ENCODE data around the gene DNAH8.

The DNAH8 gene

DNA sequence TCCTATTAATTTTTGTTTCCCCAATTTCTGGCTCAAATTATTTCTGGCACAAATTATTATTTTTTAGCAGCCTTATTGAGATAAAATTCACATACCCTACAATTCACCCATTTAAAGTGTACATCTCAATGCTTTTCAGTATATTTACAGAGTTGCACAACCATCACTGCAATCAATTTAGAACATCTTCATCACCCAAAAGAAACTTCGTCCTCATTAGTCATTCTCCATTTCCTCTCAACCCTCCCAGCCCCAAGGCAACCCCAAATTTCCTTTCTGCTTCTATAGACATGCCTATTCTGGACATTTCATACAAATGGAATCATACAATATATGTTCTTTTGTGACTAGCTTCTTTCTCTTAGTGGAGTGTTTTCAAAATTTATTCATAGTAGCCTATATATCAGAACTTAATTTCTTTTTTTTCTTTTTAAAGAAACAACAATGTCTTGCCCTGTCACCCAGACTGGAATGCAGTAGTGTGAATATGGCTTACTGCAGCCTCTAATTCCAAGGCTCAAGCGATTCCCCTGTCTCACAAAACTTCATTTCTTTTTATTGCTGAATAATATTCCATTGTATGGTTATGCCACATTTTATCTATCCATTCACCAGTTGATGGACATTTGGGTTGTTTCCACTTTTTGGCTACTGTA lies 84.5 kb downstream of the DNAH8 start:
- FAIRE-seq: no peak

DNA sequence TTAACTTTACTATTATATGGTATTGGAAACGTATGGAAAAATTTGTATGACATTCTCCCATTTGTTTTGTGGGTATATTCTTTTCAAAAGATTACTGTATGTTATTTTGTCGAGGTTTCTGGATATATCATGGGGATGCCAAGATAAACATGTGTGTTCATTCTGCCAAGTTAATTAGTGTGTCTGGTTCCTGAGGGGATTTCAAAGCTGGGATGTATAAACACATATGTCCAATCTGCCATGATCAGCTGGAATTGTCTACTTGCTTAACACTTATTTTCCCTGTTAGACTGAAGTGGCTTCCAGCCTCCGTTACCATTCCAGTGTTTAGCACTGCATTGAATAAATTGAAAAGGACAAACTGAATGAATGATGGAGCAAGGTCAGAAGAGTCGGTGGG lies 86.2 kb downstream of the DNAH8 start:
- FAIRE-seq: no peak

DNA sequence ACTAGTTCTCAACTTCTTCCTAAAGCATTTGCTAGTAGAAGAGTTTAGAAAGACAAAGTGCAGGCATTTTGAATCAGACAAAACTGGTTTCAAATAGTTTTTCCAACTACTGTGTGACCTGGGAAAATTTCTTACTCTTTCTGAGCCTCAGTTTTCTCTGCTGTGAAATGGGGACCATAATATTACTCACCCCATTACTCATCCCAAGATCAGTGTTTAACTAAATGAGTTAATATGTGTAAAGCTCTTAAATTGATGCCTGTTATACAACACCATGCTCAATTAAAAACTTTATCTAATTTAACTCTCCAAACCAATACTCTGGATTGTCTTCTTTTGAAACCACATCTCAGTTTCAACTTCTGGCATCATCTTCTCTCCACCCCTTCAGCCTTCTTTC lies 87.4 kb downstream of the DNAH8 start:
- no peak for FAIRE-seq

DNA sequence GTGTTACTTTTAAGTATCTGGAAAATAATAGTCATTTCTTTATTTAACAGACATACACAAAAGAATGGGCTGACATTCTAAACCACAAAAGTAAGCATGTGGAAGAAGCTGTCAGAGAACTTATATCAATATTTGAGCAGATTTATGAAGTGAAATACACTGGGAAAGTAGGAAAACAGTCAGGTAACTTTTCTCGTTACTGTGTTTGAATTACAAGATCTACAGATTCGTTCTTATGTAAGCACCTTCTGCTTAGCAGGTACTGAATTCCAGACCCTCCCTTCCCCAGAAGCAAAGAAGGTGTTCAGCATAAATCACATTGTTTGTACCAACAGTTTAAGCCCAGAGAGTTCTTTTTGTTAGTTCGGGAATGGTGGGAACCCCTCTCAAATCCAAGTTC lies 88.0 kb downstream of the DNAH8 start:
- FAIRE-seq: no peak

DNA sequence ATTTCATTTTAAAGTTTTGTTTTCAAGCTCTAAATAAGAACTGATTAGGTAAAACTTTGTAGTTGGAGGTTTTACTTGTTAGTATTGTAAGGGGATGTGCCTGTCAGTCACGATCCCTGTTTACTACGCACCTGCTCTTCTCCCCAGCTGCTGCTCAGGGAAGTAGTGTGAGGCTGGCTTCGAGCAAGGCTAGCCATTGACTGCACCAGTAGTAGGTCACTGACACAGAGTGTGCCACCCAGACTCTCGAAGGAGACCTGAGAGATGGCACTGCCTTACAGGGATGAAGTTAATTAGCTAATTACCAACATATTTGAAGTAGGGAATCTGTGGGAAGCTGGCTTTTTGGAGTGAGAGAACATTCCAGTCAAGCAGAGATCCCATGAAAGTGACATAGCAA lies 89.2 kb downstream of the DNAH8 start:
- FAIRE-seq: no peak

DNA sequence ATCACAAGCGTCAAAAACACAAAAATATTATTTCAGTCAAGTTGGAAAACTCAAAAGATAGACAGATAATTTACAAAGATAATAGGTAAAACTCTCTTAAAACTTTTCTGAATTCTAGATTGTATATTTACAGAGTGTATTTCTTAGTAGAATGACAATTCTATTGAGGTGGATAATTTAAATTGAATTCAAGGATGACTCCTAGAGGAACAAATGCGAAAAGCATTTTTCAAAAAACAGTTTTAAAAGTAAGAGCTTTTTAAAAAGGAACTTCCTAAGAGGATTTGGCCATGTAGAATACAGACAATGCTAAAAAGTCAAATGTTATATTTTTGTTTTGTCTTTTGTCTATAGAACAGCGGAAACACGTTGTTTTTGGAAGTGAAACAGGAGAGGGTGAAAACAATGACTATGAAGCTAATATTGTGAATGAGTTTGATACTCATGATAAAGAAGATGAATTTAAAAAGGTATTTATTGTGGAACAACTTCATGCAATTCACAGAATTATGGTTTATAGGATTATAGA lies 90.1 kb downstream of the DNAH8 start:
- no peak for FAIRE-seq

DNA sequence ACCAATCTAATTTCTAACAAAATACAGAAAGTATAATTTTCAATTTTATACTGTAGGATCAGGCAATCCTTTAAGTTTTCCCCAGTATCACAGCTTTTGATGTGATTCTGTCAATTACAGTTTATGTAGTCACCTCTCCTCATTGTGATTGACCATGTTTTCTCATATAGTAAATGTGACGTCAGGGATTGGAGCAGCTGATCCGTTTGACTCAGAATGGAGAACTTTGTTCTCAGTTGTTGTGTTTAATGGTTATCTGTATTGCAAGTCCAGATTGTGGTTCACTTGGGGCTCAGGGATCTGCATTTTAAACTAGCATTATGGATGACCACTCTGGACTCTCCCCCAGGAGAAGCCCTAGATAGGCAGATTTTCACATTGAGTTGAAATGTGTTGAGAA lies 90.6 kb downstream of the DNAH8 start:
- no peak for FAIRE-seq

DNA sequence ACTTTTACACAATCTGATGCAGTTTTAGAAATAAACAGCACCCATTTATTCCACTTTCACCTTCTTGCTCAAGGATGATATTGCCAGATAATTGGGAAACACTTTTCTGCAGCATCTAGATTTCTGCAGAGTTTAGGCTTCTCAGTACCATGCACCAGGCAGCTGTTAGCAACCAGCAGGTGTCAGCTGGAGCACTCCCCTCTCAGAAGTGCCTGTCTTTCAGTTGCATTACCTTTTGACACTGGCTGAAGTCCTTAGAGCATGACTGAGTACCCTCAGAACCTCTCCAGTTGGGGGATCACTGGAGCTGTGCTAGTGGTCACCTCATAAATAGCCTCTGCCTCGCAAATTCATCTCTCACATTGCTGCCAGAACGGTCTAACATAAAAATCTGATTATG lies 91.2 kb downstream of the DNAH8 start:
- FAIRE-seq: no peak

DNA sequence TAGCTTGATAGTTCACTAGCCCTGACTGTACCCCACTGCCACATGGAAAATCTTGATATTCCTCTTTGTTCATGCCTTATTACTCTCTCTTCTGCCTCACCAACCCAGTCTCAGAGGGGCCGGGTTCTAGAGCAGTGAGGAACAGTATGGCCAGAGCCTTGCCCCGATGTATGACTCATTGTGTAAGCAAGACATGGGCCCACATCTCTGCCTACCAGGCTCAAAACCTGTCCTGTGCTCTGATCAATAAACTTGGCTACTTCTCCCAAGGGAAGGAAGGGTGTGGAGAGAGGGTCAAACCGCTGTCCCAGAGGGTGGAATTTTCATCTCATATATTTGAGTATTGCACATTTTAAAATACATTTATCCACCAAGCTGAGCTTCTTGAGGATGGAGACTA lies 91.7 kb downstream of the DNAH8 start:
- FAIRE-seq: no peak

DNA sequence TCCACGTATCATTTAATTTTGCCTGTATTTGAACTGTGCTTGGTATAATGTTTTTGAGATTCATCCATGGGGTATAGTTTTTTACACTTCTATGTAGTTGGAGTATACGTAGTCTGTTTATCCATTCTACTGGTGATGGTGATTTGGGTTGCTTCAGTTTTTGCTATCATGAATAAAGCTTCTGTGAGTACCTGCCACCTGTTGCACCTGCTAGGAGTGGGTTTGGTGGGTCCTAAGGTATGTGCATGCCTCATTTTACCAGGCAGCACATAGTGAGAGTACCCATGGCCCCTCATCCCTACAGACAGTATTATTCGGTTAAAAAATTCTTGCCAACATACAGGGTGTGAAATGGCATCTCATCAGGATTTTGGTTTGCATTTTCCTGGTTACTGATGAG lies 92.9 kb downstream of the DNAH8 start:
- no peak for FAIRE-seq

DNA sequence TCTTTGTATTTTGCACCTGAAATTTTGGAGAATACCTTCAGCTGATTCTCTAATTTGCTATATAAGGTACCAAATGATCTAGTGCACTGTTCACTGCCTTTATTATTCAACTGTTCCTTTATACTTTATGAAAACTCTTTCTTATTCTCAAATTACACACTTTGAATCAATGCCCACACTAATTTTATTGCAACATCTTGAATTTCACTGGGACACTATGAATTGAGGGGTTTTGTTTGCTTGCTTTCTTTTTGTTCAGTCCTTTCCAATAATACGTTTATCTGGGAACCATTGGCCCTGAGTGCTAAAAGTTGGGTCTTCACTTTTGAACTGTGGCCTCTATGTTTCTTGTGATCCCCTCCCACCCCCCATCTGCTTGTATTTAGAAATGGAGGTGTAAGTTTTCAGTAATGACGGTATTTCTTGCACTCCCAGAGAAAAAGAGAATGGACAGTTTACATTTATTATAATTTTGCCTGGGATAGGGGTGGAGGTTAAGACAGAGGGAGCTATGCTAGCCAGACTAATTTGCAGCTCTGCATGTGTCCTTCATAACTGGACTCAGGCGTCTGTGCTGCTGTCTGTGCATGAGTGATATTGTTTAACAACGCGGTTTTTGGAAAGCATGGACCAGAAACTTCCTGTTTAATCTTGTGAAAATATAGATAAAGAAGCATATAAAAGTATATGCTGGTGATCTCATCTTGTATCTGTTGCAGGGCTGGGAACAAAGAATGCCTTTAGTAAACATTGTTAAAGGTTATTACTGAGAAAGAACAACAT lies 98.1 kb downstream of the DNAH8 start:
- no peak for FAIRE-seq

DNA sequence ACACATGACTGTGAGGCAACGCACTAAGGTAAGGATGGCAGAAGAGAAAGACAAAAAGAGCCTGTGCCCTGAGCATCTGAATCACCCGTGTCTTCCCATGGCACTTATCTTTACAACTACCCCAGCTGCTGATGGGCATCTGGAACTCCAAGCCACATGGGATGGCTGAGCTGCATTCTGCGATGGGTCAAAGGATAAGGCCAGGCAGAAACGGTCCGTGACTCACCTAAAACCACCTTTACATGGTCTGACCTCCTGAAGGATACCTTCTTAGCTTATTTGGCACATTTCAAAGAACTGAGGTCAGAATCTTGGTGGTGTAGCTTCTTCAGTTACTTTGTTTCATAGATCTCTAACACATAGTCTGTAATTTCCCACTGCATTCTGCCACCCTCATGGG lies 99.7 kb downstream of the DNAH8 start:
- no peak for FAIRE-seq

DNA sequence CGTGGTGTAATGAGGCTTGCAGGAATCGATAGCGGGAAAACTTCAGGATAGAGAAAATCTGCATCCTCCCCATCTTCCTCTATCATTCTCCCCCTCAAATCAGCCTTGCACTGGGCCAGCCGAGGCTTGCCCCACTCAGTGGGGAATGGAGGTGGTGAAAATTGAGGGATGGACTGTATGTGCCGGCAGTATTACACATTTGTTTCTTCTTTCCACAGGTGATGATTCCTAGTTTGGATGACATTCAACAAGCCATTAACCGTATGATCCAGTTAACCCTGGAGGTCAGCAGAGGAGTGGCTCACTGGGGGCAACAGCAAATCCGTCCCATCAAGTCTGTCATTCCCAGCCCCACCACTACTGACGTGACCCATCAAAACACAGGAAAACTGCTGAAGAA lies 100.1 kb downstream of the DNAH8 start:
- FAIRE-seq: no peak

DNA sequence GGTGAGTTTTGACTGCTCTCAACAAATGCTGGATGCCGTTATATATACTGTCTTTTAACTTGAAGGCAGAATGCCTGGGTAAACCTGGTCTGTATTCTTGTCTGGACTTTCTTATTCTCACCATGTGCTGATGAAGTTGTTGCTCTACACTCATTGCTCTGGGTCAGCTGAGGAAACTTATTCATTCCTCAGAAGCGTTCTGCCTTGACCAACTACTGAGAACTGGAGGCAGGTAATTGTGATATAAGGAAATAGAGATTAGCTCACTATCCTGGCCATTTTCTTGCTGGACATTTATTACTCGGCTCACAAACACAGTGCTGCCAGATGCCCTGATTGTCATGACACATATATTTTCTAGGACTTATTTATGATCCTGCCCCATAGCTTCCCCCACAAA lies 103.6 kb downstream of the DNAH8 start:
- no peak for FAIRE-seq

DNA sequence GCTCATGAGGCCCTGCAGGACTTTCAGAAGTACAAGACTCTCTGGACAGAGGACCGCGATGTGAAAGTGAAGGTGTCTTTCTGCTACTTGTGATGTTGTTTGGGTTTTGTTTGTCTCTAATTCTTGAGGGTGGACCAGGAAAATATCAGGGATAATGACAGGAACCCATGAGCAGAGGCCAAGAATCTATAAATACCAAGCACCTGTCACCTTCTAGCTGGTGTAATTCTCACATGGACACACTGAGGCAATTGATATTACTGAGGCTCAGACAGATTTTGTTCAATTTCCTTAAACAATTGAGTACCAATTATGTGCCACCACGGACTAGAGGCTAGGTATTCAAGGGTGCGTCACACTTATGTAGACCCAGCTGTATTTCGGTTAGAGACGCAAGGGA lies 107.9 kb downstream of the DNAH8 start:
- no peak for FAIRE-seq

DNA sequence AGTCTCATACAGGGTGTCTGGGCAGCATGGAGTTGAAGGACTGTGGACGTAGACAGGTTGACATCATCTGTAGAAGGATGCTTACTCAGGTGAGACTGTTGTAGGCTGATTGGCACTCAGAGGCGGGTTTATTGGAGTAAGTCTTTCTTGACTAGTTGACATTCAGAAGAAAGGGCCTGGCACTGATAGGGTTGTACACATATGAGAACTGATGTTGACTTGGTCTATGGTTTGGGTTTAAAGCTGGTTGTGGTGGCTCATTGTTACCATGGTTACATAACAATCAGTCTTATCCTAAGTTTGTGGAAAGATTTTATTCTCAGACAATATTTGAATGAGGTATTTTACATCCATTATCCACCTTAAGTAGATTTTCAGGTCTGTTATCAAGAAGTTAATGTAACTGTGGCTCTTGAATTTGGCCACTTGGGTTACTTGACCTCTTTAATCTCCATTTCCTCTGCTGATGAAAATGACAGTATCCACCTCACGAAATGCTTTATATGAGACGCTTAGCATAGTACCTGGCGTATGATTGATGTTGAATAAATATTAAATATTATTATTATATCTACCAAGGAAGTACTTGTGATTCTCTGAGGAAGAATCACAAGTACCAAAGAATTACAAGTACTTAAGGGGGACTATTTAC lies 109.3 kb downstream of the DNAH8 start:
- FAIRE-seq: no peak

DNA sequence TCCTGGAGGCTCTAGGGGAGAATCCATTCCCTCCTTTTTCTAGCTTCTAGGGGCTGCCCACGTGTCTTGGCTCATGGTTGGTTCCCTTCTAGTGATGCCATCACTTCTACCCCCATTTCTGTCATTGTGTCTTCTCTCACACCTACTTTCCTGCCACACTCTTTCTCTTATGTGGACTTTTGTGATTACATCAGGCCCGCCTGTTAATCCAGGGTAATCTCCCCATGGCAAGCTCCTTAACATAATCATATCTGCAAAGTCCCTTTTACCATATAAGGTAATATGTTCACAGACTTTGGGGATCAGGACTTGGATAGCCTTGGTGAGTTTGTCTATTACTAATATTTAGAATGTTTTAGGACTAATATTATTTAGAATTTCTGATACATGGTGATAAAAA lies 111.9 kb downstream of the DNAH8 start:
- no peak for FAIRE-seq

DNA sequence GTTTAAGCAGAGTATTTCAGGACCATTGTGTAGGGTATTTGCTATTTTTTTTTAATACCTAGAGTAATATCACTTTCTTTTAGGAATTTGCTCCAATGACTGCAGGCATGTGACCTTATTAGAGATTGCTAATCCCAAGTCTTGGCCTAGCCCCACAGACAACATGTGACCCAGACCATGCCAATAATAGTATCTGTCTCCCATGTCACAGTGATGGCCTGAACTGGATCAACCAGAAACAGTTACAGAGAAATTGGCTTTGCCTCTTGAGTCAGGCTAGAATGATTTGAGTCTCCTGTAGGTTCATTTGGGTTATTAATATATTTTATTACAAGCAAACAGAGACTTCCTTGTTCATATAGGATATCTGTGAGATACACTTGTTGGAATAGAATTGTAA lies 116.8 kb downstream of the DNAH8 start:
- FAIRE-seq: no peak

DNA sequence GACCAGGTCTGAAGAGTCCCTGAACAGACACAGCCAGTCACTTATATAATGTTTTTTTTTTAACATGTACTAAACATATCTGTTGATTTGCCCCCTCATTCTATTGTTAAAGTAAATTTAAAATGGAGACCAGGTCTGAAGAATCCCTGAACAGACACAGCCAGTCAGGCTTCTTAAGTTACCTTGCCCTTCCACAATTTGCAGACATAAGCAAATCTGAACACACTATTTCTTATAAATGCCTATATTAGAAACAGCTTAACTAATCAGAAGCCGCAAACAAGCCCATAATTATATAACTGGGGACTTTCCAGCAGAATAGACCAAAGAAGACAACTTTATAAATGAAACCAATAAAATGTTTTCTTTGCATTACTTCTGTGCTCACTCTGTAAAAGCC lies 118.2 kb downstream of the DNAH8 start:
- FAIRE-seq: no peak

DNA sequence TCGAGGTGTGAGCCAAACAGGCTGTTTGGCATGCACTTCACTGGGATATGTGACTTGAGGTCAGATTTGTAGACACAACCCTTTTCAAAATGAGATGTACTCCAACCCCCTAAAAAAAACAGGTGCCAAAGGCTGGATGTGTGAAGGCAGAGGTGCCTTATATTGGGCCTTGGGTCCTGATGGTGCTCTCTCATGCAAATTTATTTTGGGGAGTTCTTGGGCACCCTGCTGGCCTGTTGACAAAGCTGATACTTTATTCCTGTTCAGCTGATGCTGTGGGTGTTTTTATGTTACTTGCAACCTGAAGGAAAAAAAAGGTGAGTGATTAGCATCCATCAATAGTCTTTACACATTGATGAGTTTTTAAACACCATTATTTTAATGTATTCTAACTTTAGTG lies 121.5 kb downstream of the DNAH8 start:
- no peak for FAIRE-seq

DNA sequence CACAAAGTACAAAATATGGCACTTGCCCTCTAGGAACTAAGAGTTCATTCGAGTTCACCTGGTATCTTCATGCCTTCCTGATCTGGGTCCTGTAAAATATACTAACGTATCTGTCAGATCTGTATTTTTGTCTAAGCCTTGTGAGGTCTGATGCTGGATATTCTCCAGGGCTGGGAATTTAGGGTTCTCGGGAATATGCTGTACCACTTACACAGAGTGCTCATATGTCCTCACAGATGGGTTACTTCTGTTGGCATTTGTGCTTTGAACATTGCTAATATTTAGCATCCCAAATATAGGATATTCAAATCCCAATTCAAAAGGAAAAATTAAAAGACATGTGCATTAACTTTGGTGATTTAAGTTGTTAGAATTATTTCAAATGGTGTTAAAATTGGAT lies 122.0 kb downstream of the DNAH8 start:
- FAIRE-seq: no peak

DNA sequence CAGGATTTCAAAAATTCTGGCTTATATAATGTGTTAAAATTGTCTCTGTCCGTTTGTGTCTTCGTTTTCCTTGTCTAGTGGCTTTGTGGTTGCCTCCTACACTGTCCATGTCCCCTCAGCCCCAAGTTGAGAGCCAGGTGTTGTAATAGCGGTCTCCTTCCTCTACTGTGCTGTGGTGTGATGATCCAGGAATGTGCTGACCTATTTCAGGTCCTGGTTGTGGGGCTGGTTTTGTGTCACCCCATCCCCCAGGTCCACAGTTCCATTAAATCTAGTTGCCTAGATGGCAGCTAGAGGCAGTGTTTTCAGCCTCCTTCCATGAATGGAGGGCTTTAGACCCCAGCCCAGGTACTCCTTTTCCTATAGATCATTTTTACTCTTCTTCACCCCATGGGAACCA lies 128.7 kb downstream of the DNAH8 start:
- FAIRE-seq: no peak

DNA sequence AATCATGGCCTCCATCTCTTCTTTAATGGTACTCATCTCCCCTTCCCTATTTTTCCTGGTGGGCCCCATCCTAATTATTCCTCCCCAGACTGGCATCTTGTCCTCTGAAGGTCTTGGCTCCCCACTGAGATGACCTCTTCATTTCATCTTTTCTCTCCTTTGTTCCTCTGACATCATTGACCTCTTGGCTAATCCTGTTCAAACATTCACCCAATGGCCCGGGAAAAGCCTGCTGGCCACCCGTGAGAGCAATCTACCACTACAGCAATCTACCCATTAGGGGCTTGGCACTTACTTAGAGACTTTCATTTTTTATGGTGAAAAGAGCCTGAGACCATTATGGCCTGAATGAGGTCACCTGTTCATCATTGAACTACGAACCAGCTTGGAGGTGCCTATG lies 130.8 kb downstream of the DNAH8 start:
- no peak for FAIRE-seq

DNA sequence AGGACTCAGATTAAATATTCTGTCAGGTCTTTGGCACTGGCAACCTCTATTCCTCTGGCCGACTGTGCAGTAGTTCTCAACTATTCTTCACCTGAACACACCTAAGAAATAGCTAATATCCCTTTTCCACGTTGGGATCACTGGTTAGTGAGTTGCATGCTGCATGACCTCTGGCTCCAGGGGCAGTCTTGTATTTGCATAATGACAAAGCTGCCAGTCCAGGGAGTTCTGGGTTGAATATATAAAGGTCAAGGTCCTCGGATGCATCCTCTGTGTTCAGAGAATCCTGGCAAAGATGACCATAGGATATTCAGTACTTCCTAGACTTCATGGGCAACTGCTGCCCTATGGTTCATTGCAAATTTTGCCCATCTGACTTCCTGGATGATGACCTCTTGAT lies 131.2 kb downstream of the DNAH8 start:
- FAIRE-seq: no peak
